Testis (tissue), 2 donors: ENCODE measurements around the gene ZC3H15.

Experiments used
- POLR2A ChIP-seq: fragments of 450-650 bp; IDR thresholded peaks from one replicate; pipeline ENCODE4 v1.6.1; 2017; ENCODE audit warnings: antibody characterized with exemption, mild to moderate bottlenecking, moderate library complexity
- TF ChIP-seq, protein P1 (sequence below), 3 experiments: fragments of 450-650 bp in 2 of 3; fragments of 200-600 bp in 1 of 3; sonication (generic) in 1 of 3; IDR thresholded peaks; one replicate each; pipeline ENCODE4 v1.5.1; 2016 to 2019; ENCODE audit warnings: antibody characterized with exemption in 3 of 3, mild to moderate bottlenecking in 2 of 3, moderate library complexity in 1 of 3

DNA sequence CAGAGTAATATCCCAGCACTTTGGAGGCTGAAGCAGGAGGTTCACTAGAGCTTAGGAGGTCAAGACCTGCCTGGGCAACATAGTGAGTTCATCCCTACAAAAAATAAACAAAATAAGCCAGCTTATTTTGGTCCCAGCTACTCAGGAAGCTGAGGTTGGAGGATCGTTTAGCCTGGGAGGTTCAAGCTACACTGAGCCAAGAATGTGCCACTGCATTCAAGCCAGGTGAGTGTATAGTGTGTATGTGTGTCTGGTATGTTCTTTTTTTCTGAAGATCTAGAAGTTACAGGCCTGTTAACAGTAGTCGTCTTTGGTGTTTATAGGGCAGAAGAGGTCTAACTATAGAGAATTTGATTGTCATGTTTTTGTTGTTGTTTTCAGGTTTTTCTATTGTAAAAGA, 40.2 kb downstream of the ZC3H15 start:
- TF ChIP-seq, protein P1, sequence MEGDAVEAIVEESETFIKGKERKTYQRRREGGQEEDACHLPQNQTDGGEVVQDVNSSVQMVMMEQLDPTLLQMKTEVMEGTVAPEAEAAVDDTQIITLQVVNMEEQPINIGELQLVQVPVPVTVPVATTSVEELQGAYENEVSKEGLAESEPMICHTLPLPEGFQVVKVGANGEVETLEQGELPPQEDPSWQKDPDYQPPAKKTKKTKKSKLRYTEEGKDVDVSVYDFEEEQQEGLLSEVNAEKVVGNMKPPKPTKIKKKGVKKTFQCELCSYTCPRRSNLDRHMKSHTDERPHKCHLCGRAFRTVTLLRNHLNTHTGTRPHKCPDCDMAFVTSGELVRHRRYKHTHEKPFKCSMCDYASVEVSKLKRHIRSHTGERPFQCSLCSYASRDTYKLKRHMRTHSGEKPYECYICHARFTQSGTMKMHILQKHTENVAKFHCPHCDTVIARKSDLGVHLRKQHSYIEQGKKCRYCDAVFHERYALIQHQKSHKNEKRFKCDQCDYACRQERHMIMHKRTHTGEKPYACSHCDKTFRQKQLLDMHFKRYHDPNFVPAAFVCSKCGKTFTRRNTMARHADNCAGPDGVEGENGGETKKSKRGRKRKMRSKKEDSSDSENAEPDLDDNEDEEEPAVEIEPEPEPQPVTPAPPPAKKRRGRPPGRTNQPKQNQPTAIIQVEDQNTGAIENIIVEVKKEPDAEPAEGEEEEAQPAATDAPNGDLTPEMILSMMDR (IDR thresholded peaks at IDR 0.05) = no peak
- TF ChIP-seq POLR2A = no peak
